OCI-LY7 (cell line): ENCODE data around the gene EPN1. TPM values are rescaled to one million over a fixed set of nuclear protein-coding genes. Genes with fewer than 3 reads are reported as not detected.

Experiments used
- BruUV-seq: library from RNA; stranded (reverse); fragments of 400-500 nt; replicated peaks from 2 replicates; lab custom pipeline; 2021; lab: Mats Ljungman, UMichigan
- CTCF ChIA-PET: fragments of 300-600 bp; sonication (Branson Sonifier 250); formaldehyde crosslinking; loops from one replicate; lab custom pipeline; 2022; ENCODE audit warnings: antibody characterized with exemption; ENCODE audit not compliant: unreplicated experiment; lab: Charles Lee
- POLR2A ChIA-PET: fragments of 300-600 bp; sonication (Branson Sonifier 250); formaldehyde crosslinking; loops from one replicate; lab custom pipeline; 2022; ENCODE audit warnings: antibody characterized with exemption; lab: Charles Lee
- DNase-seq: peaks from one replicate; pipeline ENCODE4 v3.0.0-alpha.2; 2015; ENCODE audit warnings: low spot score
- H2AFZ ChIP-seq: fragments of 200-600 bp; sonication (generic), shearing (Covaris generic); 2 replicates; pipeline ENCODE4 v1.6.1; 2014; ENCODE audit warnings: mild to moderate bottlenecking, antibody characterized with exemption, low read length, moderate library complexity
- H3K27ac ChIP-seq: fragments of 200-600 bp; sonication (generic); 2 replicates; pipeline ENCODE4 v1.5.1; 2014; ENCODE audit warnings: mixed run types, low read depth, mild to moderate bottlenecking, moderate library complexity, low read length, inconsistent platforms; ENCODE audit not compliant: poor library complexity, severe bottlenecking
- H3K36me3 ChIP-seq: fragments of 200-600 bp; sonication (generic); 2 replicates; pipeline ENCODE4 v1.6.1; 2014; ENCODE audit warnings: mild to moderate bottlenecking, antibody characterized with exemption, low read length, moderate library complexity, mixed read lengths; ENCODE audit not compliant: insufficient read depth
- H3K4me1 ChIP-seq: fragments of 200-600 bp; sonication (generic); 2 replicates; pipeline ENCODE4 v1.5.1; 2014; ENCODE audit warnings: mild to moderate bottlenecking, low read length; ENCODE audit not compliant: insufficient read depth, poor library complexity, severe bottlenecking
- H3K4me2 ChIP-seq: fragments of 200-600 bp; sonication (generic); 2 replicates; pipeline ENCODE4 v1.6.1; 2014; ENCODE audit warnings: mild to moderate bottlenecking, low read length
- H3K4me3 ChIP-seq: fragments of 200-600 bp; sonication (generic); 2 replicates; pipeline ENCODE4 v1.5.1; 2014; ENCODE audit warnings: mild to moderate bottlenecking, low read depth, low read length; ENCODE audit not compliant: poor library complexity, severe bottlenecking
- H3K79me2 ChIP-seq: fragments of 200-600 bp; sonication (generic); 2 replicates; pipeline ENCODE4 v1.6.1; 2016; ENCODE audit warnings: low read depth, mild to moderate bottlenecking, low read length, moderate library complexity, mixed read lengths; ENCODE audit not compliant: insufficient read depth
- H3K9me2 ChIP-seq: fragments of 200-600 bp; sonication (generic); 2 replicates; pipeline ENCODE4 v1.6.1; 2016; ENCODE audit warnings: mild to moderate bottlenecking, low read length, mixed read lengths; ENCODE audit not compliant: insufficient read depth
- H3K9me3 ChIP-seq: fragments of 200-600 bp; sonication (generic); 2 replicates; pipeline ENCODE4 v1.6.1; 2014; ENCODE audit warnings: mild to moderate bottlenecking, mixed run types, low read length, mixed read lengths
- H4K20me1 ChIP-seq: fragments of 200-600 bp; sonication (generic); 2 replicates; pipeline ENCODE4 v1.6.1; 2014; ENCODE audit warnings: mild to moderate bottlenecking, antibody characterized with exemption, low read length, moderate library complexity, mixed read lengths; ENCODE audit not compliant: insufficient read depth
- CTCF ChIP-seq: fragments of 200-600 bp; sonication (generic); conservative IDR thresholded peaks from 2 replicates; pipeline ENCODE4 v1.5.1; 2014; ENCODE audit warnings: mild to moderate bottlenecking, antibody characterized with exemption, low read length, moderate library complexity, mixed read lengths
- EZH2phosphoT487 ChIP-seq: fragments of 200-600 bp; sonication (generic); IDR thresholded peaks from 2 replicates; pipeline ENCODE4 v1.6.1; 2018; ENCODE audit warnings: low read depth, borderline replicate concordance, mild to moderate bottlenecking, mixed run types, antibody characterized with exemption, low read length, moderate library complexity, mixed read lengths
- intact Hi-C: fragments of 100-400 bp; cut with micrococcal nuclease; formaldehyde crosslinking; loops from one replicate; pipeline ENCODE4 v1.10.0; 2022; ENCODE audit not compliant: unreplicated experiment
- total RNA-seq, 2 experiments: library from RNA; depleted of rRNA in 1 of 2; stranded (reverse); fragments of >200 nt in 1 of 2; shearing (Covaris generic) in 1 of 2; gene quantifications; 2 replicates each; pipeline ENCODE4 v1.2.3, GENCODE V29; 2014 to 2022

The EPN1 gene
- total RNA-seq, 2 experiments from 2014 or later, result 40.5 to 120 TPM

- ChIA-PET CTCF (no interaction called here), POLR2A (no interaction called here)
- H3K9me3 ChIP-seq, result no peaks in the 10 kb centered on the region
- no peak for DNase-seq
- TF ChIP-seq EZH2phosphoT487 (no peak), CTCF (no peak)
- H3K4me3 ChIP-seq, result peak overlapping the region; percentile 98
- H4K20me1 ChIP-seq, result no peaks in the 10 kb centered on the region
- intact Hi-C loops, result loop anchor here (1.0 to 5.0 kb wide), 2 partner anchors 45 to 498 kb away; partner anchors contain the start of genes FIZ1 and ZNF444
- H3K4me2 ChIP-seq, result peak overlapping the region; percentile 89
- H3K79me2 ChIP-seq, result peaks cover 59% of the 10 kb centered on the region
- no peak overlapping the region for H2AFZ ChIP-seq
- no peaks in the 10 kb centered on the region for H3K9me2 ChIP-seq
- peak overlapping the region; percentile 86 for H3K27ac ChIP-seq
- H3K4me1 ChIP-seq, result peaks cover 62% of the 10 kb centered on the region
- H3K36me3 ChIP-seq, result peaks cover 32% of the 10 kb centered on the region
- BruUV-seq, result no TSS peak
These were observed 31.2 kb upstream of the EPN1 start for GRCh38 chr19:55643887-55644176.

- BruUV-seq, result no TSS peak
- H3K79me2 ChIP-seq, result peaks cover 61% of the 10 kb centered on the region
These were observed 30.7 kb upstream of the EPN1 start for GRCh38 chr19:55644191-55644833.

More at GRCh38 chr19:55644191-55644833, 30.7 kb upstream of the EPN1 start:
- ChIA-PET POLR2A (no interaction called here), CTCF (no interaction called here)
- H3K9me3 ChIP-seq, result no peaks in the 10 kb centered on the region
- peak overlapping the region; percentile 98 for H3K4me3 ChIP-seq
- H3K4me1 ChIP-seq, result peaks cover 62% of the 10 kb centered on the region
- no peaks in the 10 kb centered on the region for H3K9me2 ChIP-seq
- peak overlapping the region; percentile 89 for H3K4me2 ChIP-seq
- peak overlapping the region; percentile 86 for H3K27ac ChIP-seq
- TF ChIP-seq CTCF (no peak), EZH2phosphoT487 (no peak)
- intact Hi-C loops, result loop anchor here (5.0 kb wide), 1 partner anchor 498 kb away; the partner anchor contains the start of gene ZNF444
- no peaks in the 10 kb centered on the region for H4K20me1 ChIP-seq
- H2AFZ ChIP-seq, result no peak overlapping the region
- no peak for DNase-seq
- peaks cover 31% of the 10 kb centered on the region for H3K36me3 ChIP-seq
